Keratinocyte (primary cell): Measurements from ENCODE around the gene BBOX1. TPM values are rescaled to one million over a fixed set of nuclear protein-coding genes. Genes with fewer than 3 reads are reported as not detected.

ENCODE experiments used
- DNase-seq: peaks from one replicate; pipeline ENCODE4 v3.0.0-alpha.2; 2011; ENCODE audit warnings: low read depth, missing footprints, low spot score
- FAIRE-seq: peaks from 2 replicates; lab custom pipeline; 2011; peaks lifted over from hg19 to GRCh38; lab: Jason Lieb, UNC
- H2AFZ ChIP-seq: 2 replicates; pipeline ENCODE4 v1.6.0; 2012; ENCODE audit warnings: low read length, control low read depth, inconsistent platforms; ENCODE audit not compliant: control insufficient read depth
- H3K27ac ChIP-seq: 2 replicates; pipeline ENCODE4 v1.5.1; 2011; ENCODE audit warnings: low read length; ENCODE audit not compliant: control insufficient read depth, insufficient read depth
- H3K27me3 ChIP-seq: 3 replicates; pipeline ENCODE4 v1.6.0; 2011; ENCODE audit warnings: low read length; ENCODE audit not compliant: control insufficient read depth, insufficient read depth; ENCODE audit errors: extremely low read depth
- H3K36me3 ChIP-seq, 2 experiments: 2 replicates in 1 of 2; 3 replicates in 1 of 2; pipeline ENCODE4 v1.5.1; 2011; ENCODE audit warnings: low read length in 2 of 2, mild to moderate bottlenecking in 1 of 2; ENCODE audit not compliant: control insufficient read depth in 2 of 2, insufficient read depth in 2 of 2; ENCODE audit errors: extremely low read depth in 1 of 2
- H3K4me1 ChIP-seq: 3 replicates; pipeline ENCODE4 v1.5.1; 2011; ENCODE audit warnings: low read length; ENCODE audit not compliant: control insufficient read depth, insufficient read depth; ENCODE audit errors: extremely low read depth
- H3K4me2 ChIP-seq: 3 replicates; pipeline ENCODE4 v1.6.0; 2011; ENCODE audit warnings: low read depth, low read length; ENCODE audit not compliant: control insufficient read depth, insufficient read depth; ENCODE audit errors: extremely low read depth
- H3K4me3 ChIP-seq, 3 experiments: fragments of 200-600 bp in 1 of 3; sonication (generic) in 1 of 3; 2 replicates in 2 of 3; 3 replicates in 1 of 3; pipeline ENCODE4 v1.5.1; 2011 to 2016; ENCODE audit warnings: low read length in 3 of 3, mild to moderate bottlenecking in 3 of 3, control low read depth in 2 of 3, inconsistent platforms in 1 of 3, low read depth in 1 of 3, mixed read lengths in 1 of 3, mixed run types in 1 of 3, moderate library complexity in 1 of 3; ENCODE audit not compliant: control insufficient read depth in 2 of 3, insufficient read depth in 2 of 3; ENCODE audit errors: extremely low read depth in 1 of 3
- H3K79me2 ChIP-seq: 2 replicates; pipeline ENCODE4 v1.6.0; 2012; ENCODE audit warnings: low read length; ENCODE audit not compliant: control insufficient read depth, insufficient read depth
- H3K9ac ChIP-seq: 3 replicates; pipeline ENCODE4 v1.6.0; 2011; ENCODE audit warnings: low read length; ENCODE audit not compliant: control insufficient read depth, insufficient read depth; ENCODE audit errors: extremely low read depth
- H3K9me1 ChIP-seq: 3 replicates; pipeline ENCODE4 v1.6.0; 2011; ENCODE audit warnings: low read length; ENCODE audit not compliant: control insufficient read depth, insufficient read depth; ENCODE audit errors: extremely low read depth
- H3K9me3 ChIP-seq: 2 replicates; pipeline ENCODE4 v1.5.1; 2012; ENCODE audit warnings: low read depth, low read length; ENCODE audit not compliant: control insufficient read depth
- H4K20me1 ChIP-seq: 3 replicates; pipeline ENCODE4 v1.6.0; 2011; ENCODE audit warnings: low read length; ENCODE audit not compliant: control insufficient read depth, insufficient read depth; ENCODE audit errors: extremely low read depth
- EZH2 ChIP-seq: IDR thresholded peaks from one replicate; pipeline ENCODE4 v1.6.1; 2012; ENCODE audit warnings: inconsistent platforms, mild to moderate bottlenecking, low read length, moderate library complexity
- dilution Hi-C: fragments of 300-500 bp; cut with MboI; formaldehyde crosslinking; loops from one replicate; pipeline ENCODE4 v1.7.0; 2020; ENCODE audit warnings: low sequenced_read_pairs; ENCODE audit not compliant: extremely low pct_ligation_motif_present
- polyA plus RNA-seq, 5 experiments: library from polyadenylated mRNA; depleted of rRNA in 3 of 5; stranded (reverse) in 3 of 5; stranded (forward) in 1 of 5; unstranded in 1 of 5; fragments of >200 nt; gene quantifications; 1 replicate in 1 of 5; 2 replicates in 3 of 5; 3 replicates in 1 of 5; pipeline versions ENCODE4 v1.2.1 to v1.2.3, GENCODE V29; 2011 to 2012; ENCODE audit warnings: missing spikeins in 2 of 5, low read depth in 1 of 5, low replicate concordance in 1 of 5
- TF ChIP-seq, protein P1 (sequence below), 3 experiments: IDR thresholded peaks in 1 of 3; conservative IDR thresholded peaks in 1 of 3; optimal IDR thresholded peaks in 1 of 3; 2 replicates in 2 of 3; 3 replicates in 1 of 3; pipeline versions ENCODE3 to v1.5.1; 2011; ENCODE audit warnings: low read length in 3 of 3, mild to moderate bottlenecking in 3 of 3, moderate library complexity in 2 of 3, control low read depth in 1 of 3, inconsistent platforms in 1 of 3; ENCODE audit not compliant: insufficient read depth in 2 of 3; ENCODE audit errors: extremely low read depth in 1 of 3

The BBOX1 gene
- polyA plus RNA-seq, 1 donor (not counting 4 experiments of a cell fraction or from before 2014, with no cell fraction given): 2.4 TPM

- no peak for DNase-seq
- no peak overlapping the region for H3K9ac ChIP-seq
- H2AFZ ChIP-seq: no peak overlapping the region
Measured at GRCh38 chr11:27173545-27173944, 132.9 kb downstream of the BBOX1 start.

DNA sequence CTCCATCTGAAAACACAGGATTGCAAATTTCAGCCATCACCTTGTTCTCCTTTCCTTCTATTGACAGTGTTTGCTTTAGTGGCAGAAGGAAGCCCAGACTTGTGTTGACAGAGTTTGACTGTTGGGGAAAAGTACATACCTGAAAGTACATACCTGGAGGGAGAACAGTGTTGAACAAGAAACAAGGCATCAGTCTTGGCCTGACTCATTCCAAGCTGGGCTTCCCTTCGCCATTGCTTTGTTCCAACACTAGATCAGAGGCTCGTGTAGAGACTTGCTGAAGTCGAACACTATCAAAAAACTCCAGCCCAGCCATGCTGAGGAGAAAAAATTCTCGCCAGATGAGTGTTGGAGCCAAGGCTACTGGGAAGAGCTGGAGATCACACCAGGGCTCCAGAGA, 133.4 kb downstream of the BBOX1 start:
- H3K4me3 ChIP-seq: no peak overlapping the region
- peak overlapping the region; percentile 12 for H3K9ac ChIP-seq
- H3K36me3 ChIP-seq: no peaks in the 10 kb centered on the region
- H2AFZ ChIP-seq: peak overlapping the region; percentile 79
- dilution Hi-C loops: no loop called here
- H4K20me1 ChIP-seq: no peaks in the 10 kb centered on the region
- H3K27me3 ChIP-seq: no peaks in the 10 kb centered on the region
- H3K9me1 ChIP-seq: no peaks in the 10 kb centered on the region
- no peaks in the 10 kb centered on the region for H3K79me2 ChIP-seq
- peak overlapping the region; percentile 52 for H3K27ac ChIP-seq
- TF ChIP-seq, protein P1, sequence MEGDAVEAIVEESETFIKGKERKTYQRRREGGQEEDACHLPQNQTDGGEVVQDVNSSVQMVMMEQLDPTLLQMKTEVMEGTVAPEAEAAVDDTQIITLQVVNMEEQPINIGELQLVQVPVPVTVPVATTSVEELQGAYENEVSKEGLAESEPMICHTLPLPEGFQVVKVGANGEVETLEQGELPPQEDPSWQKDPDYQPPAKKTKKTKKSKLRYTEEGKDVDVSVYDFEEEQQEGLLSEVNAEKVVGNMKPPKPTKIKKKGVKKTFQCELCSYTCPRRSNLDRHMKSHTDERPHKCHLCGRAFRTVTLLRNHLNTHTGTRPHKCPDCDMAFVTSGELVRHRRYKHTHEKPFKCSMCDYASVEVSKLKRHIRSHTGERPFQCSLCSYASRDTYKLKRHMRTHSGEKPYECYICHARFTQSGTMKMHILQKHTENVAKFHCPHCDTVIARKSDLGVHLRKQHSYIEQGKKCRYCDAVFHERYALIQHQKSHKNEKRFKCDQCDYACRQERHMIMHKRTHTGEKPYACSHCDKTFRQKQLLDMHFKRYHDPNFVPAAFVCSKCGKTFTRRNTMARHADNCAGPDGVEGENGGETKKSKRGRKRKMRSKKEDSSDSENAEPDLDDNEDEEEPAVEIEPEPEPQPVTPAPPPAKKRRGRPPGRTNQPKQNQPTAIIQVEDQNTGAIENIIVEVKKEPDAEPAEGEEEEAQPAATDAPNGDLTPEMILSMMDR (optimal IDR thresholded peaks at IDR 0.05 in 1 of 3, IDR thresholded peaks at IDR 0.05 in 1 of 3, conservative IDR thresholded peaks at IDR 0.05 in 1 of 3; ENCODE audit: extremely low read depth in 1 of 3, insufficient read depth in 2 of 3, low read length in 3 of 3): no peak
- TF ChIP-seq EZH2: no peak
- peaks cover 35% of the 10 kb centered on the region for H3K4me1 ChIP-seq
- H3K9me3 ChIP-seq: no peaks in the 10 kb centered on the region
- peak; percentile 99 for FAIRE-seq
- H3K4me2 ChIP-seq: peak overlapping the region; percentile 30
- peak; percentile 93 for DNase-seq

More at GRCh38 chr11:27173545-27173944, 132.9 kb downstream of the BBOX1 start:
- dilution Hi-C loops: no loop called here
- H3K9me3 ChIP-seq: no peaks in the 10 kb centered on the region
- H3K4me1 ChIP-seq: peaks cover 35% of the 10 kb centered on the region
- no peaks in the 10 kb centered on the region for H3K79me2 ChIP-seq
- FAIRE-seq: no peak
- H3K4me3 ChIP-seq: no peak overlapping the region
- H4K20me1 ChIP-seq: no peaks in the 10 kb centered on the region
- H3K4me2 ChIP-seq: peak overlapping the region; percentile 30
- H3K27me3 ChIP-seq: no peaks in the 10 kb centered on the region
- H3K9me1 ChIP-seq: no peaks in the 10 kb centered on the region
- H3K36me3 ChIP-seq: no peaks in the 10 kb centered on the region
- TF ChIP-seq, protein P1 (optimal IDR thresholded peaks at IDR 0.05 in 1 of 3, IDR thresholded peaks at IDR 0.05 in 1 of 3, conservative IDR thresholded peaks at IDR 0.05 in 1 of 3; ENCODE audit: extremely low read depth in 1 of 3, insufficient read depth in 2 of 3, low read length in 3 of 3): no peak
- no peak for TF ChIP-seq EZH2
- peak overlapping the region; percentile 39 for H3K27ac ChIP-seq
